Trophoblast cell (in vitro differentiated cells and primary cell): ENCODE data around the gene RANBP10.

ENCODE experiments used
- DNase-seq, 2 donors: peaks; one replicate each; pipeline ENCODE4 v3.0.0-alpha.2; 2016
- H2AFZ ChIP-seq: 2 replicates; pipeline ENCODE4 v1.6.1; 2013; ENCODE audit warnings: low read length, moderate library complexity, mild to moderate bottlenecking; ENCODE audit not compliant: insufficient read depth, poor library complexity
- H2AK5ac ChIP-seq: 2 replicates; pipeline ENCODE4 v1.6.1; 2013; ENCODE audit warnings: mild to moderate bottlenecking, low read length
- H2BK120ac ChIP-seq: 2 replicates; pipeline ENCODE4 v1.6.1; 2013; ENCODE audit warnings: low read length, mild to moderate bottlenecking, moderate library complexity; ENCODE audit not compliant: insufficient read depth, poor library complexity
- H2BK12ac ChIP-seq: 2 replicates; pipeline ENCODE4 v1.6.1; 2013; ENCODE audit warnings: mild to moderate bottlenecking, low read length, moderate library complexity
- H2BK5ac ChIP-seq: 2 replicates; pipeline ENCODE4 v1.6.1; 2013; ENCODE audit warnings: low read length, low read depth, moderate library complexity, mild to moderate bottlenecking; ENCODE audit not compliant: poor library complexity
- H3K14ac ChIP-seq: 2 replicates; pipeline ENCODE4 v1.6.1; 2013; ENCODE audit warnings: mild to moderate bottlenecking, low read length
- H3K18ac ChIP-seq: 2 replicates; pipeline ENCODE4 v1.6.1; 2013; ENCODE audit warnings: mild to moderate bottlenecking, low read length
- H3K23ac ChIP-seq: 2 replicates; pipeline ENCODE4 v1.6.1; 2013; ENCODE audit warnings: low read length
- H3K27ac ChIP-seq: 2 replicates; pipeline ENCODE4 v1.5.1; 2013; ENCODE audit warnings: low read depth, mild to moderate bottlenecking, inconsistent platforms, low read length, moderate library complexity
- H3K27me3 ChIP-seq: 2 replicates; pipeline ENCODE4 v1.6.1; 2013; ENCODE audit warnings: inconsistent platforms, mild to moderate bottlenecking, low read length, moderate library complexity; ENCODE audit not compliant: insufficient read depth
- H3K36me3 ChIP-seq, 2 experiments: 1 replicate in 1 of 2; 2 replicates in 1 of 2; pipeline ENCODE4 v1.6.1; 2013; ENCODE audit warnings: low read length in 2 of 2, mild to moderate bottlenecking in 2 of 2, moderate library complexity in 1 of 2; ENCODE audit not compliant: insufficient read depth in 2 of 2, control insufficient read depth in 1 of 2
- H3K4ac ChIP-seq: 2 replicates; pipeline ENCODE4 v1.6.1; 2013; ENCODE audit warnings: low read depth, mild to moderate bottlenecking, low read length, moderate library complexity
- H3K4me1 ChIP-seq, 2 experiments: 1 replicate in 1 of 2; 2 replicates in 1 of 2; pipeline ENCODE4 v1.6.1; 2013; ENCODE audit warnings: low read length in 2 of 2, mild to moderate bottlenecking in 2 of 2, moderate library complexity in 1 of 2; ENCODE audit not compliant: insufficient read depth in 2 of 2, control insufficient read depth in 1 of 2
- H3K4me2 ChIP-seq: 2 replicates; pipeline ENCODE4 v1.6.1; 2013; ENCODE audit warnings: inconsistent platforms, mild to moderate bottlenecking, low read length, moderate library complexity
- H3K4me3 ChIP-seq: 2 replicates; pipeline ENCODE4 v1.5.1; 2013; ENCODE audit warnings: mild to moderate bottlenecking, low read depth, low read length, inconsistent platforms
- H3K79me1 ChIP-seq: one replicate; pipeline ENCODE4 v1.6.1; 2013; ENCODE audit warnings: low read length
- H3K79me2 ChIP-seq: 2 replicates; pipeline ENCODE4 v1.6.1; 2013; ENCODE audit warnings: low read length, mild to moderate bottlenecking; ENCODE audit not compliant: control insufficient read depth, insufficient read depth, poor library complexity
- H3K9ac ChIP-seq: 2 replicates; pipeline ENCODE4 v1.6.1; 2013; ENCODE audit warnings: mild to moderate bottlenecking, low read length
- H3K9me3 ChIP-seq: 2 replicates; pipeline ENCODE4 v1.6.1; 2013; ENCODE audit warnings: low read depth, mild to moderate bottlenecking, control low read depth, inconsistent platforms, low read length; ENCODE audit not compliant: insufficient read depth
- H4K12ac ChIP-seq: 2 replicates; pipeline ENCODE4 v1.6.1; 2013; ENCODE audit warnings: low read depth, mild to moderate bottlenecking, low read length, moderate library complexity
- H4K8ac ChIP-seq: 2 replicates; pipeline ENCODE4 v1.6.1; 2013; ENCODE audit warnings: low read depth, mild to moderate bottlenecking, low read length, moderate library complexity
- H4K91ac ChIP-seq: one replicate; pipeline ENCODE4 v1.6.1; 2013; ENCODE audit warnings: low read depth, mild to moderate bottlenecking, low read length, moderate library complexity
- WGBS: extraction: QIAGEN DNeasy Blood & Tissue Kit; methylation state at CpG from one replicate; pipeline ENCODE4 v1.1.7; 2013; ENCODE audit warnings: missing lambda C conversion rate; ENCODE audit not compliant: insufficient read length, insufficient coverage; ENCODE audit errors: extremely low coverage; 5-methylcytosine and 5-hydroxymethylcytosine counted together

RANBP10 gene

GRCh38 chr16:67746846-67747245, 59.5 kb downstream of the RANBP10 start:
- Histone ChIP-seq H2BK5ac (no peak overlapping the region), H2AK5ac (no peak overlapping the region), H3K18ac (no peak overlapping the region), H2BK12ac (no peak overlapping the region), H3K4me1 (no peaks in the 10 kb centered on the region), H3K9me3 (peaks cover 2% of the 10 kb centered on the region), H4K8ac (no peak overlapping the region), H3K23ac (no peak overlapping the region), H3K4me2 (no peak overlapping the region), H4K12ac (no peak overlapping the region), H2AFZ (no peak overlapping the region), H4K91ac (no peak overlapping the region), H3K79me1 (no peaks in the 10 kb centered on the region), H3K27ac (no peak overlapping the region), H3K14ac (no peak overlapping the region), H2BK120ac (no peak overlapping the region), H3K27me3 (no peaks in the 10 kb centered on the region), H3K36me3 (peaks cover 22 to 23% of the 10 kb centered on the region in 2 experiments), H3K9ac (no peak overlapping the region), H3K4me3 (no peak overlapping the region), H3K4ac (no peak overlapping the region), H3K79me2 (no peaks in the 10 kb centered on the region)
- no peak for DNase-seq

DNA sequence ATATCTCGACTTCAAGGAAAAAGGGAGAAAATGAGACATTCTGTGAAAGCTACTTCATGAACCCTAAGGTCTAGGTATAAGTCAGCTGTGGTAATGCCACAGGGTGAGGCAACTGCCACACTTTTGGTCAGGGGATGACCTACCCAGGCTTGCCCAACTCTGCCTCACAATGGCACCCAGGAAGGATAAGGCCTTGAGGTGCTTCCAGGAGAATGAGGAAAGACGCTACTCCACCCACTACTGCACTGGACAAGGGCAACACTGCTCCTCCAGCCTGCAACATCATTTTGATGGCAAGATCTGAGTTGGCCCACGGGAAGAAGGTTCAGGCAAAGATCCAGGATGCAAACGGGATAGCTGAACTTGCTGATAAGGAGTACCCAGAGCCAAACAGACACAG, 65.2 kb downstream of the RANBP10 start:
- Histone ChIP-seq H3K4me3 (no peak overlapping the region), H4K91ac (no peak overlapping the region), H3K4me1 (no peaks in the 10 kb centered on the region), H4K8ac (no peak overlapping the region), H3K18ac (no peak overlapping the region), H2AFZ (no peak overlapping the region), H3K27me3 (no peaks in the 10 kb centered on the region), H3K79me2 (no peaks in the 10 kb centered on the region), H2BK5ac (no peak overlapping the region), H3K9me3 (no peaks in the 10 kb centered on the region), H3K14ac (no peak overlapping the region), H2BK12ac (no peak overlapping the region), H3K36me3 (peaks cover 34 to 49% of the 10 kb centered on the region in 2 experiments), H3K4ac (no peak overlapping the region), H4K12ac (no peak overlapping the region), H3K23ac (no peak overlapping the region), H3K27ac (no peak overlapping the region), H2BK120ac (no peak overlapping the region), H3K9ac (no peak overlapping the region), H2AK5ac (no peak overlapping the region), H3K4me2 (no peak overlapping the region), H3K79me1 (no peaks in the 10 kb centered on the region)
- no peak for DNase-seq
- WGBS = no CpG with 5 or more reads among the region's 4 CpGs

GRCh38 chr16:67740391-67740790, 66.0 kb downstream of the RANBP10 start:
- no peak for DNase-seq
- no peak overlapping the region for H3K4me2 ChIP-seq
- no peaks in the 10 kb centered on the region for H3K27me3 ChIP-seq
- H3K9ac ChIP-seq = no peak overlapping the region
- H4K8ac ChIP-seq = no peak overlapping the region
- no peak overlapping the region for H3K23ac ChIP-seq
- no peaks in the 10 kb centered on the region for H3K79me1 ChIP-seq
- H4K91ac ChIP-seq = no peak overlapping the region
- H2BK120ac ChIP-seq = no peak overlapping the region
- H2BK12ac ChIP-seq = no peak overlapping the region
- no peak overlapping the region for H3K18ac ChIP-seq
- peaks cover 34 to 51% of the 10 kb centered on the region in 2 experiments for H3K36me3 ChIP-seq
- H2BK5ac ChIP-seq = no peak overlapping the region
- H4K12ac ChIP-seq = no peak overlapping the region
- H3K27ac ChIP-seq = no peak overlapping the region
- no peaks in the 10 kb centered on the region for H3K9me3 ChIP-seq
- no peaks in the 10 kb centered on the region for H3K79me2 ChIP-seq
- WGBS = no CpG with 5 or more reads among the region's 3 CpGs
- H3K4ac ChIP-seq = no peak overlapping the region
- no peaks in the 10 kb centered on the region for H3K4me1 ChIP-seq
- no peak overlapping the region for H2AK5ac ChIP-seq
- no peak overlapping the region for H3K14ac ChIP-seq
- H3K4me3 ChIP-seq = no peak overlapping the region
- no peak overlapping the region for H2AFZ ChIP-seq

- Histone ChIP-seq H3K4me2 (no peak overlapping the region), H3K27me3 (no peaks in the 10 kb centered on the region), H3K14ac (no peak overlapping the region), H2BK120ac (no peak overlapping the region), H2BK12ac (no peak overlapping the region), H3K18ac (no peak overlapping the region), H3K4me1 (no peaks in the 10 kb centered on the region), H3K9me3 (peaks cover 4% of the 10 kb centered on the region), H2BK5ac (no peak overlapping the region), H4K91ac (no peak overlapping the region), H2AK5ac (no peak overlapping the region), H3K79me1 (no peaks in the 10 kb centered on the region), H3K9ac (no peak overlapping the region), H3K4me3 (no peak overlapping the region), H3K23ac (no peak overlapping the region), H4K8ac (no peak overlapping the region), H2AFZ (no peak overlapping the region), H4K12ac (no peak overlapping the region), H3K36me3 (peaks cover 28 to 46% of the 10 kb centered on the region in 2 experiments), H3K27ac (no peak overlapping the region), H3K79me2 (no peaks in the 10 kb centered on the region), H3K4ac (no peak overlapping the region)
- peak in 1 of 2 donors; percentile 37 for DNase-seq
- WGBS = no CpG with 5 or more reads among the region's 4 CpGs
Measured at GRCh38 chr16:67736858-67737257, 69.5 kb downstream of the RANBP10 start.
